ENCODE measurements around the gene PAX6.

The PAX6 gene

DNA sequence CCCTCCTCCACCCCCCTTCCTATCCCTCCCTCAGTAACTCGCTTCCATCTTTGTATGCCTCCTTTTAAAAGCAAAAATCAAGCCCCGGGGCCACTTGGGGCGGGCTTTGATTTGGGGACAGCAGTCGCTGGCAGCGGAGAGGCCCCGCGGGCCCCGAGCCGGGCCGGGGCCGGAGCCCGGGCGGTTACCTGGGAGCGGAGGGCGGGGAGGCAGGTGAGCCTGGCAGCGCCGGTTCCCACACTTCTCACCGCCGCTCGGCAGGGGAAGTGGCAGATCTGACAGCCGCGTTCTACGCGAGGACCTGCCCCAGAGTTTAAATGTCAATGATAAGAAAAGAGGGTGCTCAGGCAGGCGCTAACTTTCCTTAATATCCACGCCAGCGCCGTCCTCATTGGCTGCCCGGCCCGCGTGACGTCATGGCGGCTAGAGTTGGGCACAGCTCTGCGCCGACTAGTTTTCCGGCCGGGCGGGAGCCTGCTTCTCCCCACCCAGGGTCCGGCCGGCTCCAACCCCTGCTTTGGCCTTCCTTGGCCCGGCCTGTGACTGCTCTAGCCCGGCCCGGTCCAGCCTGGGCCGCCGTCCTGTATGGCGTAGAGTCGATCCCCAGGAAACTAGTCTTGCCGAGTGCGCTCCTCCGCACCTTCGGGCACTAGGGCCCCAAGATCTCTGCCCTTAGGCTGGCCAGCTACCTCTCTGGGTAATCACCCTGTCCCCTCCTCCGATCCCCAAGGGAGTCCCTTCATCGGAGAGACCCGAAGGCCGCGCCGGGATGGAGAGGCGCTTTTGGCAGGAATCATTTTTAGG lies 6.7 kb upstream of the PAX6 start:
- in situ Hi-C loops (cut with HindIII; ENCODE audit: low pct_ligation_motif_present, low sequenced_read_pairs) = no loop called here
- peaks cover 96% of the 10 kb centered on the region for H3K27me3 ChIP-seq (replicated peaks)
- no peak overlapping the region for H3K4me3 ChIP-seq (ENCODE audit: low read depth, low read length)
- no peaks in the 10 kb centered on the region for H3K36me3 ChIP-seq (replicated peaks)
- TF ChIP-seq, protein P1, sequence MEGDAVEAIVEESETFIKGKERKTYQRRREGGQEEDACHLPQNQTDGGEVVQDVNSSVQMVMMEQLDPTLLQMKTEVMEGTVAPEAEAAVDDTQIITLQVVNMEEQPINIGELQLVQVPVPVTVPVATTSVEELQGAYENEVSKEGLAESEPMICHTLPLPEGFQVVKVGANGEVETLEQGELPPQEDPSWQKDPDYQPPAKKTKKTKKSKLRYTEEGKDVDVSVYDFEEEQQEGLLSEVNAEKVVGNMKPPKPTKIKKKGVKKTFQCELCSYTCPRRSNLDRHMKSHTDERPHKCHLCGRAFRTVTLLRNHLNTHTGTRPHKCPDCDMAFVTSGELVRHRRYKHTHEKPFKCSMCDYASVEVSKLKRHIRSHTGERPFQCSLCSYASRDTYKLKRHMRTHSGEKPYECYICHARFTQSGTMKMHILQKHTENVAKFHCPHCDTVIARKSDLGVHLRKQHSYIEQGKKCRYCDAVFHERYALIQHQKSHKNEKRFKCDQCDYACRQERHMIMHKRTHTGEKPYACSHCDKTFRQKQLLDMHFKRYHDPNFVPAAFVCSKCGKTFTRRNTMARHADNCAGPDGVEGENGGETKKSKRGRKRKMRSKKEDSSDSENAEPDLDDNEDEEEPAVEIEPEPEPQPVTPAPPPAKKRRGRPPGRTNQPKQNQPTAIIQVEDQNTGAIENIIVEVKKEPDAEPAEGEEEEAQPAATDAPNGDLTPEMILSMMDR (IDR thresholded peaks at IDR 0.05; ENCODE audit: low read depth, low read length, missing control alignments) = no peak
- DNase-seq = no peak
- no peak overlapping the region for H3K27ac ChIP-seq

DNA sequence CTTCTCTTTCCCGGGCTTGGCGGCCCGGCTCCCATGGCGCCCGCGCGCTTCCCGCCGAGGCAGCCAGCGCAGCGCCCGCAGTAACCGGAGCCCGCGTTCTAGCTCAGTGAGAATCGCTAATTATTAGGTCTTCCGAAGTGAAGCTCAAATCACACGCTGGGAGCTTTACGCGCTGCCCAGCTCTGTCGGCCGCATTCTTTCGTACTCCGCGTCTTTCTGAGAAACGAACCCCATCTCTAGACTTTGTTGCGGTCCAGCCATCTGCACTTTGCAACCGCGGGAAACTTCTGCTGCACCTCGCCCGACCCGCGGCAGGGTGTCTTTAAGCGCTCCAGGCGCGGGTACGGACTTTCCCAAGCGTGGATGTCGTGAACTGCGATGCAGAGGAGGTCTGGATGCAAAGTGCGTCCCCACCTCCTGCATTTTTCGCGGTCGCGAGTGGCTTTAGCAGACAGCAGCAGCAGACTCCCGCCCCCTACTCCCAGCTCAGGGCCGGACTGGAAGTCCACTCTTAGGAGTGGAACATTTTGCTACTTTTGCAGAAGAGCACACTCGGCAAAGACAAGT lies 6.0 kb upstream of the PAX6 start:
- Histone ChIP-seq H3K4me3 (ENCODE audit: low read depth, low read length) (no peak overlapping the region), H3K27me3 (replicated peaks) (peaks cover 96% of the 10 kb centered on the region), H3K36me3 (replicated peaks) (no peaks in the 10 kb centered on the region), H3K27ac (no peak overlapping the region)
- TF ChIP-seq, protein P1 (IDR thresholded peaks at IDR 0.05; ENCODE audit: low read depth, low read length, missing control alignments) = no peak
- DNase-seq = no peak
- in situ Hi-C loops (cut with HindIII; ENCODE audit: low pct_ligation_motif_present, low sequenced_read_pairs) = no loop called here

DNA sequence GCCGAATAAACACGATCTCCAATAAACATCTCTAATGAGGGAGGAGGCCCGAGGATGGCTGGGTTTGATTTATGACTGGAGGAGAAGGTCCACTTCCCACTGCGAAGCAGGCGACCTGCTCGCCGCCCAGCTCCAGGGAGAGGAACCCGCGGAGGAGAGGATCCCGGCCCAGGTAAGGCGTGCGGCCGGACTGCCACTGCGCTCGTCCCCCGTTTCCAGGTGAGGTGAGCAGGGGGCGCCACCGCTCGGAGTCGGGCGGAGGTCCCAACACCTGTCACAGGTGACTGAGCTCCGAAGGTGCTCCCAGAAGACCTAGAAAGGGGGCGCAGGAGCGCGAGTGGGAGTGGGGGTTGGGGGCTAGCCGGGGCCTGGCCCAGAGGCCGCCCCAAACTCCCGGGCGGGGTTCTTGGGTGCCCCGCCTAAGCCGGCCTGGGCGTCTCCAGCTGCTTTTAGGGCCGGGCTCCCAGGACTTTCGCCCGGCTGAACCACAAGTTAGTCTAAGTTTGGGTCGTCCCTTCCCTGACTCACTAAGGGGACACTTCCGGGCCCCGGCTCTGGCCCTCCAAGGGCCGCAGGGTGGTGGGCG lies 5.4 kb upstream of the PAX6 start:
- TF ChIP-seq, protein P1 (IDR thresholded peaks at IDR 0.05; ENCODE audit: low read depth, low read length, missing control alignments) = no peak
- Histone ChIP-seq H3K4me3 (ENCODE audit: low read depth, low read length) (no peak overlapping the region), H3K27ac (no peak overlapping the region), H3K36me3 (replicated peaks) (no peaks in the 10 kb centered on the region), H3K27me3 (replicated peaks) (peaks cover 93% of the 10 kb centered on the region)
- DNase-seq = no peak
- in situ Hi-C loops (cut with HindIII; ENCODE audit: low pct_ligation_motif_present, low sequenced_read_pairs) = no loop called here

DNA sequence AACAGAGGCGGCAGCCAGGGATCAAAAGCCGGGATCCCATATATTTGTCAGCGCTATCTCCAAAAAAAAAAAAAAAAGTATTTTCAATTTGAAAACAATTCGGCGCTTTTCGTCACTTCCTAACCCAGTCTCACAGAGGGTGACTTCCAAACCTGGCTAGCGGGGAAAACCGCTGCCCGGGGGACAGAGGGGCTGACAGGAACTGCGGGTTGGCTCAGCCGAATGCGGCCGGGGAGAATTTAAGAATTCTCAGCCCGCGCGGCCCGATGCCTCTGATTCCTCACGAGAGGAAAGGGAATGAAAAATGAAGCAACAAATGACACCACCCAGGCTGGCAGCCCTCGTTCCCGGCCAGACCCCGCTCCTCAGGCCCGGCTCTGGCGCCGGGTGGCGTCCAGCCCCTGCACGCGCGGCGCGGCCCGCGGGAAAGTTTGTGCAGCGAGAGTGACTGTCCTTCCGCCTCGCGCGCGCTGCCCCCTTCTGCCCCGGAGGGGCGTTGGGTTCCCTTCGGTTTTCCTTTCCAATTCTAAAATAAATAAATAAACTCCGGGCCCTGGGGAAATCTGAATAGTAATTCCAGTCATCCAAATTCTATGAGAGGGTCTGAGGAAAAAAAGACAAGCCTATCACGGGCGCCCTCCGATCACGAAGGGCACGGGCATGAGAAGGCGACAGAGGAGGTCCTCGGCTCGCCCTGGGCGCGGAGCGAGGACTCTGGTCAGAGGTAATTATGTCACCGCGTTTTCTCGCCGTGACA lies 4.8 kb upstream of the PAX6 start:
- in situ Hi-C loops (cut with HindIII; ENCODE audit: low pct_ligation_motif_present, low sequenced_read_pairs) = no loop called here
- H3K36me3 ChIP-seq (replicated peaks) = no peaks in the 10 kb centered on the region
- no peak overlapping the region for H3K4me3 ChIP-seq (ENCODE audit: low read depth, low read length)
- TF ChIP-seq, protein P1 (IDR thresholded peaks at IDR 0.05; ENCODE audit: low read depth, low read length, missing control alignments) = no peak
- H3K27ac ChIP-seq = no peak overlapping the region
- no peak for DNase-seq
- H3K27me3 ChIP-seq (replicated peaks) = peaks cover 92% of the 10 kb centered on the region

DNA sequence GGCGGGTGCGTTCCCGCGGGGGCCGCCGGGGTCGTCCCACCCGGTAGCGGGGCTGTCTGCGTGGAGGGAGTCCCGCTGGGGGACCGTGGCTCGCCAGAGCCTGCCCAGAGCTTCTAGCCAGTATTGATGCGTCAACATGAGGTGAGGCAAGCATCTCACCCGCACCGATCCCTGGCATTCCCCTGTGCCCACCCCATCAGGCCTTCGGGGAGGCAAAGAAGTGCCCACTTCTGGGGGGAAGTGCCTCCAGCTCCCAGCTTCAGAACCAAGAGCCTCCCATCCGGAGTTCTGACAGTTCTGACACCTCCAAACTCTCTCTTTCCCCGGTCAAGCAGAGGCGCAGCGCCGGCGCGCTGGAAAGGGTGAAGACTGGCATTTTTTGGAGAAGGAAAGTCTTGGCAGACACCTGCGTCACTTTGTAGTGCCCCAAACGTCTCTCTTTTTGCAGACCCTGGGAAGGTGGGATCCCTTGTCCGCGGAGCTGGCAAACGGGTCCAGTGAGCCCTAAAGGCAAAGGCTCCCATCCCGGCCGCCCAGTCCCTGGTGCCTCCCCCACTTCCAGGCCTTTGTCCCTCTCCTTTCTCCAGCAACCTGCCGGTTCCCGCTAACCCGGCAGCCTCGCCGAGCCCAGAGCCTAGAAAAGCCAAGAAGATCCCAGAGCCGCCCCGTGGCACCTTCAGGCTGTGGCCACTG lies 3.2 kb upstream of the PAX6 start:
- H3K4me3 ChIP-seq (ENCODE audit: low read depth, low read length) = no peak overlapping the region
- TF ChIP-seq, protein P1 (IDR thresholded peaks at IDR 0.05; ENCODE audit: low read depth, low read length, missing control alignments) = no peak
- DNase-seq = no peak
- in situ Hi-C loops (cut with HindIII; ENCODE audit: low pct_ligation_motif_present, low sequenced_read_pairs) = no loop called here
- H3K27ac ChIP-seq = no peak overlapping the region
- no peaks in the 10 kb centered on the region for H3K36me3 ChIP-seq (replicated peaks)
- peaks cover 92% of the 10 kb centered on the region for H3K27me3 ChIP-seq (replicated peaks)

All from brain microvascular endothelial cell (primary cell).